ENCODE results near the gene TMC8.
"Not testable (repeated sequence)": the region's sequence is repeated elsewhere in the genome, so short reads cannot be mapped to it uniquely, and the experiment has no call there.

Gene TMC8

DNA sequence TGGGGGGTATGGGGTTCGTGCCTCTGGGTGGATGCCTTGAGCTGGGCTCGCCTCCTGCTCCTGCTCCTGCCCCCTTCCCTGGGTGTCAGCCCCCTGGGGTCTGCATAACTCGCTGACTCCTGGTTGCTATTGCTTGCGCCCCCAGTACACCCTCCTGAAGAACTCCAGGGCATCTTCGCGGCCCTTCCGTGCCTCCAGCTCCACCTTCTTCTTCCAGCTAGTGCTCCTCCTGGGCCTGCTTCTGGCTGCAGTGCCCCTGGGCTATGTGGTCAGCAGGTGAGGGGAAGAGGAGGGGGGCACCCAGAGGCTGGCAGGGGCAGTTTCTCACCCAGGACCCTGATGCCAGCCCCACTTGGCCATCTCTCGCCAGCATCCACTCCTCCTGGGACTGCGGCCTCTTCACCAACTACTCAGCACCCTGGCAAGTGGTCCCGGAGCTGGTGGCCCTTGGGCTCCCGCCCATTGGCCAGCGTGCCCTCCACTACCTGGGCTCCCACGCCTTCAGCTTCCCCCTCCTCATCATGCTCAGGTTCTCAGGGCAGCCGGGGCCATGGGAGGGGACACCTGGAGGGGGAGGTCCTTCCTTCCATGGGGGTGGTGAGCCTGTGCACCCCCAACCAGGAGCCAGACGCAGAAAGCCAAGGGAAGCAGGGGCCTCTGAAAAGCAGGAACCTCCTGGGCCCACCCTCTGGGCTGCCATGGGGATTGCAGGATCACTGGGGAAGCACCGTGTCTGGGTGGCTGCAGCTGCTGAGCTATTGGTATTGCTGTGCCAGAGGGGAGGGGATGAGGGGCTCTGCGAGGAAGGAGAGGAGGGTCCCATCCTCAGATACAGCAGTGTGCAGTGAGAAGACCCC, 7.9 kb downstream of the TMC8 start:
- DNase-seq, result no peak

GRCh38 chr17:78139861-78140168, 9.2 kb downstream of the TMC8 start:
- DNase-seq, result not testable (repeated sequence)

GRCh38 chr17:78140169-78141051, 9.8 kb downstream of the TMC8 start:
- peak; percentile 98 for DNase-seq

DNA sequence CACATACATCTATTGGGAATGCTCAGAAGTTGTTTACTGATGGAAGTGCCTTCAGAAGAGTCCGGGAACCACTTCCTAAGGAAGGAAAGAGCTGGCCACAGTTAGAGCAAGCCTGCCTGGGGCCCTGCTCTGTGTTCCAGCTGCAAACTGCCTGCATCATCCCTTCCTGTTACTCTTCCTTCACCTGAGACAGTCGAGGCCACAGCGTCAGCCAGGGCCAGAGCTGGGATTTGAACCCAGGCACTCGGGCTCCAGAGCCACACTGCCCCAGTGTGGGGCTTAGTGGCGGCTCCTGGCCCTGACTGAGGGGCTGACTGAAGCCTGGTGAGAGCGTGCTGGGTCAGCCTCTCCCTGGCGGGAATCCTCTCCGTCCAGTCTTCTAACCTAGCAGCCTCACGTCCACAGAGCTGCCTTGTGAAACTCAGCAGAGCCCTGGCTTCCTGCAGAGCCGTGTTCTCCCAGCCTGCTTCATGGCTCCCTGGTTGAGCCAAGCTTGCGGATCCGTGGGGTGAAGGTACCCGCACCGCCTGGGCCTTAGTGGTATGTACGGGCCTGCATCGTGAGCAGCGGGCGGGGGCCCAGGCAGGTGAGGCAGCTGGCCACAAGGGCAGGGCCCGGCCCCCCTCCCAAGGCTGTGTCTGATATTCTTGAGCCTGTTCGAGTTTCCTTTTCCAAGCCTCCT, 11.0 kb downstream of the TMC8 start:
- DNase-seq, result no peak

DNA sequence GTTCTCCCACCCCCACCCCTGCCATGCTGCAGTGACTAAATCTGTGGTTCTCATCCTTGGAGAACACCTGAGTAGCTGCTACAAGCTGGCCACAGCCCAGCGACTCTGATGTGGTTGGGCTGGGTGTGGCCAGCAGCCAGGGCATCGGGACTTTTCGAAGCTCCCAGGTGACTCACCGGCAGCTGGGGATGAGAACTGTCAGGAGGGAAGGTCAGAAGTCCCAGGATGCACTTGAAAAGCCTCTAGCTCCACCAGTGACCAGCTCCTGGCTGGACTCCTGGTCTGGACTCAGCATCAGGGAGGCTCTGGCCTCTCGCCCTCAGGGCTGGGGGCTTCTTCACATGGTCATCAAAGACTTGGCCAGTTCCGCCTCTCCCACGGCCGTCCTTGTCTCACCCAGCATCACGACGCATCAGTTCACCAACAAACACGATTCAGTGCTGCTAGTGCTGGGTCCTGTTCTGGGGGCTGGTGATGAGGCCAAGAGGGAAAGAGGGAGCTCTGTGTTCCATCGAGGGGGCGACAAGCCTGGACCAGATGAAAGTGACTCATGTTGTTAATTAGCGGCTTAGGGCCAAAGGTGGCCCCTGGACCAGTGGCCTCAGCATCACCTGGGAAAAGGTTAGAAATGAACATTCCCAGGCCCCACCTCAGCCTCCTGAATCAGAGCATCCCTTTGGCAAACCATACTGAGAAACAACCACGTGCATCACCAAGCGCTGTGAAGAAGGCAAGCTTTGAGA, 11.7 kb downstream of the TMC8 start:
- DNase-seq, result no peak

- DNase-seq, result no peak
Observed at GRCh38 chr17:78143214-78144146, 12.9 kb downstream of the TMC8 start.

DNA sequence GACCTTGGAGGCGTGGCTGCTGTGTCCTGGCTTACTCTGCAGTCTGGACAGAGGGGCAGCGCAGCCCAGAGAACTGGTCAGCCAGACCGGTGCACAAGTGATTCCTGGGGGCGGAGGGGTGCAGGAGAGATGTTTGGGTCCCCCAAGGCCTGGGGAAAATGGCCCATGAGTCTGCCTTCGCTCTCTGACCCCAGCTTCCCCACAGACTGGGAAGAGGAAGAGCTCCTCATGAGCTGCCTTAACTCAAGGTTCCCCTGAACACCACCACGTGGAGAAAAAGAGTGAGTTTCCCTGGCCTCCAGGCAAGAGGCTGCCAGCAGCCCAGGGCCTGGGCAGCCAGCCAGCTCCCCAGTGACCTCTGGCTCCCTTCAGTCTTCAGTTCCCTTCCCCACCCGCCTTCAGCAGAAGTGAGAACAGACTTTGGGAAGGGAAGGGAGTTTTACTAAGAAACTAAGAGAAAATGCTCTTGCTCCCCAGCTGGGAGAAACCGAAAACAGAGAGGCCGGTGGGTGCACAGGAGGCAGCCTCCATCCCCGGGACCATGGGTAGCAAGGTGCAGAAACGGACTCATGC, 13.7 kb downstream of the TMC8 start:
- no peak for DNase-seq

DNA sequence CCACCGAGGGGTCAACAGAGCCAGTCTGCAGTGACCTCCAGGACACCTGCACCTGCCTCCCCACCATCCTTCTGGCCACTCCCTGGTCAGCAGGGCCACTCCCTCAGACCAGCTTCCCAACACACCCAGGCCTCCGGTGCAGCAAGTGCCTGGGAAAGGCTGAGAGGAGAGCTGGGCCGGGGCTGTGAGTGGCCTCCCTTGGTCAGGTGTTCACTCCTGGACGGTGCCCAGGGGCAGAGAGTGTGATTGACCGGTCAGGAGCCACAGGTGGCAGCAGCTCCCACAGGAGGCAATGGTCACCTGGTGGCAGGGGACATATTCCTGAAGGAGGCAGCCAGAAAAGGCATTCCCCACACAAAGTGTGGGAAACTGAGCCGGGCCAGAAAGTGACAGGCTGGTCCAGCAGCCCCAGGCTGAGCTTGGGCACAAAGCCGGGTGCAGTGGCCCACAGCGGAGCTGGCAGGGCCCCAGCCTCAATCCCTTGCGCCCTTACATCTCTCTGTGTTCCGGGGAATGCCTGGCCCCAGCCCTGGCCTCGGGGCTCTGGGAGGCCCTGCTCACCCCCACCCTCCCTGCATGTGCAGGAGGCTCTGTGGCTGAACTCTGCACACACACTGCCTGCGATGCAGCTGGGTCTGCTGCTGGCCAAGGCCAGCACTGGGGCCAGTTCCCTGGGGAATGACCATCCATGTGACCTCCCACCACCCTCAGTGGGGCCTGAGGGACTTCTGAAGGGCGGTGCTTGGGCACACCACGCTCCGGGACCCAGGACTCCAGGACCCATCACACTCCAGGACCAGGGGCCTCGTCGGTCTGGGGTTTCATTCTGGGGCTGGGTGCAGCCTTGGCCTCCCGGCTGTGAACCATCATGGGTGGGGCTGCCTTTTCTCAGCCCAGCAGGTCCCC, 14.4 kb downstream of the TMC8 start:
- DNase-seq, result no peak

GRCh38 chr17:78146471-78146869, 15.9 kb downstream of the TMC8 start:
- no peak for DNase-seq

- DNase-seq, result no peak
Observed at GRCh38 chr17:78146881-78147280, 16.3 kb downstream of the TMC8 start.

DNA sequence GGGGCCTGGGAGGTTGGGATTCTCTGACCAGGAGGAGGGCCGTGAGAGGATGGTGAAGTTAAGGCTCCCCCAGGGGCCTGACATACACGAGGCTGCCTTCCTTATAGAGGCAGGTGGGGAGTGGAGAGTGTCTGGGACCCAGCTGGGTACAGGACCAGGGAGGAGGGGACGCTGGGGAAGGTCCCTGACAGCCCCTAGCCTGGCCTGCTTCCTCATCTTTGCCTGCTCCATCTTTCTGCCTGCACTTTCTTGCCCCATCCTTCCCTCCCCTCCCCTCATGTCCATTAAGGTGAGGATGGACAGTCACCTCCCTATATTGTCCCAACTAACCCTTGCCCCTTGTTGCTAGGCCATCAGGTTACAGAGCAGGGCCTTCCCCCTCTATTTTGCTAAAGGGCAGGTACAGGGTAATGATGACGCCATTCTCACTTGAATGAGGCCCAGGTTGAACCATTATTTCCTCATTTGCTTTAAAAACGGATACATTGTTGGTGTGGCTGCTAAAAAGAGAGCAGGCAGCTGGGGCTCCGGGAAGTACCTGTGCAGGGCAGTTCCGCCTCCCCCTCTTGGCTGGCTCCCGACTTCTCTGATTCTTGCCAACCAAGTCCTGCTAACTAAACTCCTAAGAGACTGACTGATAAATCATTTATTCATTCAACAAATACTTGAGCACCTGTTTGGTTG, 16.9 kb downstream of the TMC8 start:
- DNase-seq, result no peak

DNA sequence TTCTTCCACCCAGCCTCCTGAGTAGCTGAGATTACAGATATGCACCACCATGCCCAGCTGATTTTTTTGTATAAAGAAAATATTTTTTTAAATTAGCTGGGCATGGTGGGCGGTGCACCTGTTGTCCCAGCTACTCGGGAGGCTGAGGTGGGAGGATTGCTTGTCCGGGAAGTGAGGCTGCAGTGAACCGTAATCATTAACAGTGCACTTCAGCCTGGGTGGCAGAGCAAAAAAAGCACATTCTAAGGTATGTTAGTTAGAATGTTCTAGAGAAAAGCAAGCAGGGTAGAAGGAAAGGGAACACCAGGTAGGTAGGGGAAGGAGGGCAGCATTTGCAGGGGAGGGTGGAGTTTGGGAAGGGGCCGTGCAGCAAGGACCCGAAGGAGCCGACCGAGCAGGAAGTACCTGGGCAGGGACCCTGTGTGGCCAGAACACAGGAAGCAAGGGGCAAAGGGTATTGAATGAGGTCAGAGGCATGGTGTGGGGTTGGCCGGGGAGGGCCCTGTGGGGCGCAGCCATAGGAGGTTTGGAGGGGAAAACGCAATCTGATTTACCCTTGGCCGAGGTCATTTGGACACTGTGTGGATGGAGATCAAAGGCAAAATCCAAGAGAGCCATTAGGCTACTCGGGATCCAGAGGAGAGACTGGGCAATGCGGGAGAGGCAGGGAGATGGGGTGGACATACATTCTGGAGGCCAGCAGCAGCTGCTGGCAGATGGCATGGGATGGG, 17.9 kb downstream of the TMC8 start:
- DNase-seq, result no peak

GRCh38 chr17:78151514-78152008, 21.0 kb downstream of the TMC8 start:
- no peak for DNase-seq

- DNase-seq, result no peak
Observed at GRCh38 chr17:78154903-78155811, 24.6 kb downstream of the TMC8 start.

DNA sequence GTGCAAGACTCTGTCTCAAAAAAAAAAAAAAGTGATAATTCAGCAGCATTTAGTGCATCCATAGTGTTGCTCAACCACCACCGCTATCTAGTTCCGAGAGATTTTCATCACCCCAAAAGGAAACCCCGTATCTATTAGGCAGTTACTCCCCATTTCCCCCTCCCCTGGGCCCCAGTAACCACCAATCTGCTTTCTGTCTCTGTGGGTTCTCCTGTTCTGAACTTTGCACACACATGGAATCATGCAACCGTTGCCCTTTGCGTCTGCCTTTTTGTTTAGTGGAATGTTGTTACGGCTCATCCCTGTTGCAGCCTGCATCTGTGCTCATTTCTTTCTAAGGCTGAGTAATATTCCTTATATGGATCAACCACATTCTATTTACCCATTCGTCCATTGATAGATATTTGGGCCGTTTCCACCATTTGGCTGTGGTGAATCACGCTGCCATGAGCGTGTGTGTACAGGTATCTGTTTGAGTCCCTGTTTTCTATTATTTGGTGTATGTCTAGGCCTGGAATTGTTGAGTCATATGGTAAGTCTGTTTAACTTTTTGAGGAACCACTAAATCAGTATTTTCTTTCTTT, 29.1 kb downstream of the TMC8 start:
- no peak for DNase-seq

DNA sequence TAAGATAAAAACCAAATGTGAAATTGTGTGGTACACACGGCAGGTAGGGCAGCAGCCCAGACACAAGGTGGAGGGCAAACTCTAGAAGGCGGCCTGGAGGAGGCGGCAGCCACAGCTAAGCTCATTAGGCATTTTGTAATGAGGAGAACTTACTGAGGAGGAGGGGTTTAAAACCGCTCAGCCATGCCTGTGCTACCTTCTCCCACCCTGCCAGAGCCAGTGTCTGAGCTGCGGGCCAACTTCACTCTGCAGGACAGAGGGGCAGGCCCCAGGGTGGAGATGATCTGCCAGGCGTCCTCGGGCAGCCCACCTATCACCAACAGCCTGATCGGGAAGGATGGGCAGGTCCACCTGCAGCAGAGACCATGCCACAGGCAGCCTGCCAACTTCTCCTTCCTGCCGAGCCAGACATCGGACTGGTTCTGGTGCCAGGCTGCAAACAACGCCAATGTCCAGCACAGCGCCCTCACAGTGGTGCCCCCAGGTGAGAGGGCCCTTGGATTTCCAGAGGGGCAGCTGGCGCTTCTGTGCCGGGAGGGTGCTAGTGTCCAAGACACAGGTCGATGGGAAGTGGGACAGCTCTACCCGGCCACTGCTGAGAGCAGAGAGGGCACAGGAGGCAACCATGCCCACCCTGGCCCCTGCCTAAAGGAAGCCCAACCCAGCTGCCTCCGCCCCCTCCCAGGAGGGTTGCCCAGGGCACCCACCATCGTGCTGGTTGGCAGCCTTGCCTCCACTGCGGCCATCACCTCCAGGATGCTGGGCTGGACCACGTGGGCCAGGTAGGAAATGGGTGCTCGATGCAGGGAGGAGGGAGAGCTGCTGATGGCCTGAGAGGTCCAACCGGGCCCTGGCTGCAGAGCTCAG, 33.5 kb downstream of the TMC8 start:
- no peak for DNase-seq
